Measurements from ENCODE around the gene ATP8B3. TPM values are rescaled to one million over a fixed set of nuclear protein-coding genes. Genes with fewer than 3 reads are reported as not detected.

Gene ATP8B3
- total and polyA plus RNA-seq, 2 donors (not counting 1 experiment from before 2014, with no cell fraction given): 2.3 to 3.0 TPM

GRCh38 chr19:1819341-1820255, 7.5 kb upstream of the ATP8B3 start:
- no peak overlapping the region for H2AFZ ChIP-seq (ENCODE audit: low read length)
- no peak for DNase-seq (ENCODE audit: low read depth in 2 of 2)
- no peaks in the 10 kb centered on the region for H3K27me3 ChIP-seq (ENCODE audit: control insufficient read depth, insufficient read depth, low read length)
- no peak overlapping the region for H3K4me2 ChIP-seq (ENCODE audit: extremely low read depth, insufficient read depth, low read length)
- H4K20me1 ChIP-seq (ENCODE audit: control insufficient read depth, extremely low read depth, insufficient read depth, low read length): no peaks in the 10 kb centered on the region
- no peak overlapping the region for H3K4me3 ChIP-seq (replicated peaks in 1 of 4; ENCODE audit: control extremely low read depth in 1 of 4, insufficient read depth in 1 of 4, low read depth in 3 of 4, low read length in 4 of 4)
- TF ChIP-seq EZH2 (IDR thresholded peaks at IDR 0.05; ENCODE audit: low read length, missing control alignments) (no peak), CTCF (conservative IDR thresholded peaks at IDR 0.05 in 1 of 2, IDR thresholded peaks at IDR 0.05 in 1 of 2; ENCODE audit: low read depth in 1 of 2, low read length in 2 of 2) (no peak)
- H3K79me2 ChIP-seq (ENCODE audit: control insufficient read depth, insufficient read depth, low read length): no peaks in the 10 kb centered on the region
- no peak overlapping the region for H3K9ac ChIP-seq (ENCODE audit: insufficient read depth, low read length)
- no peak overlapping the region for H3K27ac ChIP-seq (ENCODE audit: insufficient read depth, low read length)
- no peaks in the 10 kb centered on the region for H3K4me1 ChIP-seq (ENCODE audit: control insufficient read depth, extremely low read depth, insufficient read depth, low read length)
- H3K9me3 ChIP-seq (ENCODE audit: control insufficient read depth, insufficient read depth, low read depth, low read length): no peaks in the 10 kb centered on the region
- peaks cover 36% of the 10 kb centered on the region for H3K36me3 ChIP-seq (ENCODE audit: control insufficient read depth, insufficient read depth, low read length)

GRCh38 chr19:1818549-1819195, 6.6 kb upstream of the ATP8B3 start:
- no peak for DNase-seq (ENCODE audit: low read depth in 2 of 2)
- TF ChIP-seq EZH2 (IDR thresholded peaks at IDR 0.05; ENCODE audit: low read length, missing control alignments) (no peak), CTCF (conservative IDR thresholded peaks at IDR 0.05 in 1 of 2, IDR thresholded peaks at IDR 0.05 in 1 of 2; ENCODE audit: low read depth in 1 of 2, low read length in 2 of 2) (no peak)
- Histone ChIP-seq H3K4me2 (ENCODE audit: extremely low read depth, insufficient read depth, low read length) (no peak overlapping the region), H3K9ac (ENCODE audit: insufficient read depth, low read length) (no peak overlapping the region), H2AFZ (ENCODE audit: low read length) (no peak overlapping the region), H3K4me3 (replicated peaks in 1 of 4; ENCODE audit: control extremely low read depth in 1 of 4, insufficient read depth in 1 of 4, low read depth in 3 of 4, low read length in 4 of 4) (no peak overlapping the region), H3K27ac (ENCODE audit: insufficient read depth, low read length) (no peak overlapping the region), H4K20me1 (ENCODE audit: control insufficient read depth, extremely low read depth, insufficient read depth, low read length) (no peaks in the 10 kb centered on the region), H3K4me1 (ENCODE audit: control insufficient read depth, extremely low read depth, insufficient read depth, low read length) (no peaks in the 10 kb centered on the region), H3K27me3 (ENCODE audit: control insufficient read depth, insufficient read depth, low read length) (no peaks in the 10 kb centered on the region), H3K36me3 (ENCODE audit: control insufficient read depth, insufficient read depth, low read length) (peaks cover 31% of the 10 kb centered on the region), H3K9me3 (ENCODE audit: control insufficient read depth, insufficient read depth, low read depth, low read length) (no peaks in the 10 kb centered on the region), H3K79me2 (ENCODE audit: control insufficient read depth, insufficient read depth, low read length) (no peaks in the 10 kb centered on the region)

- no peak for TF ChIP-seq EZH2 (IDR thresholded peaks at IDR 0.05; ENCODE audit: low read length, missing control alignments)
- TF ChIP-seq CTCF (conservative IDR thresholded peaks at IDR 0.05 in 1 of 2, IDR thresholded peaks at IDR 0.05 in 1 of 2; ENCODE audit: low read depth in 1 of 2, low read length in 2 of 2): no peak
- H3K36me3 ChIP-seq (ENCODE audit: control insufficient read depth, insufficient read depth, low read length): peaks cover 29% of the 10 kb centered on the region
- H3K27me3 ChIP-seq (ENCODE audit: control insufficient read depth, insufficient read depth, low read length): no peaks in the 10 kb centered on the region
- no peak overlapping the region for H3K27ac ChIP-seq (ENCODE audit: insufficient read depth, low read length)
- no peak overlapping the region for H3K4me3 ChIP-seq (replicated peaks in 1 of 4; ENCODE audit: control extremely low read depth in 1 of 4, insufficient read depth in 1 of 4, low read depth in 3 of 4, low read length in 4 of 4)
- no peaks in the 10 kb centered on the region for H3K79me2 ChIP-seq (ENCODE audit: control insufficient read depth, insufficient read depth, low read length)
- no peaks in the 10 kb centered on the region for H3K9me3 ChIP-seq (ENCODE audit: control insufficient read depth, insufficient read depth, low read depth, low read length)
- H3K9ac ChIP-seq (ENCODE audit: insufficient read depth, low read length): no peak overlapping the region
- DNase-seq (ENCODE audit: low read depth in 2 of 2): no peak
- H4K20me1 ChIP-seq (ENCODE audit: control insufficient read depth, extremely low read depth, insufficient read depth, low read length): no peaks in the 10 kb centered on the region
- H2AFZ ChIP-seq (ENCODE audit: low read length): no peak overlapping the region
- H3K4me2 ChIP-seq (ENCODE audit: extremely low read depth, insufficient read depth, low read length): no peak overlapping the region
- peaks cover 2% of the 10 kb centered on the region for H3K4me1 ChIP-seq (ENCODE audit: control insufficient read depth, extremely low read depth, insufficient read depth, low read length)
Measured at GRCh38 chr19:1817553-1818179, 5.6 kb upstream of the ATP8B3 start.

Data from fibroblast of lung (primary cell).